K562 (cell line): ENCODE data around the gene FASTK. TPM values are rescaled to one million over a fixed set of nuclear protein-coding genes. Genes with fewer than 3 reads are reported as not detected.

Source experiments
- CAMTA2 ChIP-seq: fragments of 250-450 bp; sonication (Bioruptor Pico); conservative IDR thresholded peaks from 2 replicates; pipeline ENCODE4 v1.5.1; 2022
- CBFB ChIP-seq: sonication (generic); formaldehyde crosslinking; IDR thresholded peaks from 2 replicates; pipeline ENCODE4 v1.4.0; 2020; ENCODE audit warnings: mild to moderate bottlenecking, missing genetic modification reagents
- CHD7 ChIP-seq: fragments of 200-600 bp; sonication (generic); IDR thresholded peaks from one replicate; pipeline ENCODE4 v1.6.1; 2012; ENCODE audit warnings: mild to moderate bottlenecking, low read depth, low read length, inconsistent platforms
- CREM ChIP-seq: IDR thresholded peaks from 2 replicates; pipeline ENCODE4 v1.6.1; 2014; ENCODE audit warnings: antibody characterized with exemption, low read depth
- NBN ChIP-seq: fragments of 450-650 bp; IDR thresholded peaks from 2 replicates; pipeline ENCODE4 v1.6.1; 2016; ENCODE audit warnings: low read depth, mild to moderate bottlenecking
- NRF1 ChIP-seq, 2 experiments: fragments of 450-650 bp; IDR thresholded peaks in 1 of 2; conservative IDR thresholded peaks in 1 of 2; 2 replicates each; pipeline ENCODE4 v1.6.1; 2014; ENCODE audit warnings: mild to moderate bottlenecking in 2 of 2
- PTRF ChIP-seq: fragments of 450-650 bp; IDR thresholded peaks from 2 replicates; pipeline ENCODE4 v1.6.1; 2016; ENCODE audit warnings: mild to moderate bottlenecking, missing genetic modification characterization, missing compliant biosample characterization
- RBM39 ChIP-seq: fragments of 200-400 bp; formaldehyde crosslinking; optimal IDR thresholded peaks from 2 replicates; pipeline ENCODE3; 2018; ENCODE audit warnings: low read depth, low read length
- SIX5 ChIP-seq, 2 experiments: IDR thresholded peaks; 2 replicates each; pipeline ENCODE4 v1.6.1; 2011; ENCODE audit warnings: low read length in 2 of 2, borderline replicate concordance in 1 of 2, low read depth in 1 of 2, mild to moderate bottlenecking in 1 of 2, moderate library complexity in 1 of 2; ENCODE audit not compliant: insufficient read depth in 1 of 2
- ZNF766 ChIP-seq: fragments of 200-800 bp; sonication (Bioruptor generic); conservative IDR thresholded peaks from 2 replicates; pipeline ENCODE4 v1.6.1; 2016; ENCODE audit warnings: missing genetic modification characterization, missing compliant biosample characterization
- polyA plus RNA-seq, 8 experiments: library from polyadenylated mRNA; depleted of rRNA in 4 of 8; stranded (reverse) in 5 of 8; unstranded in 3 of 8; fragments of >200 nt; fragmentation: Nextera tagmentation in 2 of 8; fragmentation: Illumina TruSeq in 1 of 8; extraction: Ambion mirVana in 2 of 8; extraction: Trizol in 1 of 8; gene quantifications; 2 replicates each; pipeline versions ENCODE4 v1.2.1 to v1.2.3, GENCODE V29; 2011 to 2014; ENCODE audit warnings: inconsistent platforms in 1 of 8, missing spikeins in 1 of 8
- total RNA-seq, 7 experiments: library from RNA; depleted of rRNA in 6 of 7; stranded (reverse); fragments of >200 nt in 6 of 7; fragmentation: Illumina TruSeq in 2 of 7; extraction: Trizol in 2 of 7; gene quantifications; 2 replicates each; pipeline versions ENCODE4 v1.2.1 to v1.2.3, GENCODE V29; 2011 to 2021; ENCODE audit warnings: low replicate concordance in 1 of 7
- TF ChIP-seq, protein P1 (sequence below): fragments of 250-450 bp; sonication (Bioruptor Pico); IDR thresholded peaks from 2 replicates; pipeline ENCODE4 v1.5.0; 2020; ENCODE audit warnings: mild to moderate bottlenecking, borderline replicate concordance
- TF ChIP-seq, protein P2 (sequence below), 2 experiments: fragments of 450-650 bp in 1 of 2; sonication (generic) in 1 of 2; formaldehyde crosslinking; conservative IDR thresholded peaks; 2 replicates each; pipeline versions ENCODE4 v1.4.0 to v1.8.1; 2020 to 2022; ENCODE audit warnings: mild to moderate bottlenecking in 1 of 2, missing genetic modification reagents in 1 of 2

Gene FASTK
- total and polyA plus RNA-seq, 9 of the 15 experiments (the other 6 are each of a cell fraction or from before 2014, with no cell fraction given), result 0.51 to 150 (median 48.2) TPM

- peak; percentile 97 to 99 for TF ChIP-seq SIX5 (IDR thresholded peaks at IDR 0.05; ENCODE audit: borderline replicate concordance in 1 of 2, insufficient read depth in 1 of 2, low read depth in 1 of 2, low read length in 2 of 2)
- TF ChIP-seq NBN, result peak; percentile 60; the same call in 1 of the 2 replicates
- TF ChIP-seq NRF1 (conservative IDR thresholded peaks at IDR 0.05 in 1 of 2, IDR thresholded peaks at IDR 0.05 in 1 of 2), result peak; percentile 90 to 92
- peak; percentile 97 for TF ChIP-seq CBFB (CRISPR knock-in tag)
- TF ChIP-seq CREM, result peak; percentile 95
- peak; percentile 23 for TF ChIP-seq RBM39
- TF ChIP-seq CHD7, result no peak
- TF ChIP-seq PTRF (tag), result no peak
- TF ChIP-seq, protein P1, sequence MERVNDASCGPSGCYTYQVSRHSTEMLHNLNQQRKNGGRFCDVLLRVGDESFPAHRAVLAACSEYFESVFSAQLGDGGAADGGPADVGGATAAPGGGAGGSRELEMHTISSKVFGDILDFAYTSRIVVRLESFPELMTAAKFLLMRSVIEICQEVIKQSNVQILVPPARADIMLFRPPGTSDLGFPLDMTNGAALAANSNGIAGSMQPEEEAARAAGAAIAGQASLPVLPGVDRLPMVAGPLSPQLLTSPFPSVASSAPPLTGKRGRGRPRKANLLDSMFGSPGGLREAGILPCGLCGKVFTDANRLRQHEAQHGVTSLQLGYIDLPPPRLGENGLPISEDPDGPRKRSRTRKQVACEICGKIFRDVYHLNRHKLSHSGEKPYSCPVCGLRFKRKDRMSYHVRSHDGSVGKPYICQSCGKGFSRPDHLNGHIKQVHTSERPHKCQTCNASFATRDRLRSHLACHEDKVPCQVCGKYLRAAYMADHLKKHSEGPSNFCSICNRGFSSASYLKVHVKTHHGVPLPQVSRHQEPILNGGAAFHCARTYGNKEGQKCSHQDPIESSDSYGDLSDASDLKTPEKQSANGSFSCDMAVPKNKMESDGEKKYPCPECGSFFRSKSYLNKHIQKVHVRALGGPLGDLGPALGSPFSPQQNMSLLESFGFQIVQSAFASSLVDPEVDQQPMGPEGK (CRISPR knock-in tag), result no peak
- TF ChIP-seq CAMTA2, result peak; percentile 87; the same call in 1 of the 2 replicates
- TF ChIP-seq, protein P2, sequence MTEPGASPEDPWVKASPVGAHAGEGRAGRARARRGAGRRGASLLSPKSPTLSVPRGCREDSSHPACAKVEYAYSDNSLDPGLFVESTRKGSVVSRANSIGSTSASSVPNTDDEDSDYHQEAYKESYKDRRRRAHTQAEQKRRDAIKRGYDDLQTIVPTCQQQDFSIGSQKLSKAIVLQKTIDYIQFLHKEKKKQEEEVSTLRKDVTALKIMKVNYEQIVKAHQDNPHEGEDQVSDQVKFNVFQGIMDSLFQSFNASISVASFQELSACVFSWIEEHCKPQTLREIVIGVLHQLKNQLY (CRISPR knock-in tag; conservative IDR thresholded peaks at IDR 0.05), result no peak
- TF ChIP-seq ZNF766 (CRISPR knock-in tag), result peak; percentile 97
Observed at GRCh38 chr7:151057989-151058780, 22.4 kb downstream of the FASTK start (continued).
